SK-N-SH (cell line): Measurements from ENCODE around the gene SLC26A1.

Source experiments
- JUND ChIP-seq: IDR thresholded peaks from 2 replicates; pipeline ENCODE4 v1.4.0; 2012
- POLR2AphosphoS5 ChIP-seq: IDR thresholded peaks from 2 replicates; pipeline ENCODE4 v1.6.1; 2012; ENCODE audit warnings: low read depth, low read length
- SIN3A ChIP-seq: IDR thresholded peaks from 2 replicates; pipeline ENCODE4 v1.6.1; 2012; ENCODE audit warnings: low read depth, mild to moderate bottlenecking, low read length, moderate library complexity, borderline replicate concordance

GRCh38 chr4:1023075-1023640 lies 30.0 kb upstream of the SLC26A1 start:
- no peak for TF ChIP-seq JUND
- no peak for TF ChIP-seq SIN3A
- no peak for TF ChIP-seq POLR2AphosphoS5
